COLO829 (cell line): Measurements from ENCODE around the gene FCN2.

Source experiments
- DNase-seq: peaks from one replicate; pipeline ENCODE4 v3.0.0; 2012; ENCODE audit warnings: low spot score

FCN2 gene

GRCh38 chr9:134869554-134870300 lies 10.9 kb upstream of the FCN2 start:
- no peak for DNase-seq

- DNase-seq: no peak
Measured at GRCh38 chr9:134870301-134870694, 10.3 kb upstream of the FCN2 start.

- DNase-seq: no peak
Measured at GRCh38 chr9:134870746-134871662, 9.6 kb upstream of the FCN2 start.

- no peak for DNase-seq
Measured at GRCh38 chr9:134871697-134872340, 8.8 kb upstream of the FCN2 start.

- no peak for DNase-seq
Measured at GRCh38 chr9:134872482-134873231, 8.0 kb upstream of the FCN2 start.

GRCh38 chr9:134875371-134875770 lies 5.2 kb upstream of the FCN2 start:
- DNase-seq: no peak

- no peak for DNase-seq
Measured at GRCh38 chr9:134877541-134877940, 3.1 kb upstream of the FCN2 start.

GRCh38 chr9:134879664-134880483 lies 736 bp upstream of the FCN2 start:
- no peak for DNase-seq

- DNase-seq: no peak
Measured at GRCh38 chr9:134881313-134881670, 682 bp downstream of the FCN2 start.

GRCh38 chr9:134882204-134882785 lies 1.7 kb downstream of the FCN2 start:
- DNase-seq: no peak

GRCh38 chr9:134883040-134883782 lies 2.6 kb downstream of the FCN2 start:
- no peak for DNase-seq

- no peak for DNase-seq
Measured at GRCh38 chr9:134884492-134884891, 3.9 kb downstream of the FCN2 start.

- no peak for DNase-seq
Measured at GRCh38 chr9:134885001-134885678, 4.5 kb downstream of the FCN2 start.

- DNase-seq: no peak
Measured at GRCh38 chr9:134885679-134886412, 5.2 kb downstream of the FCN2 start.

- DNase-seq: no peak
Measured at GRCh38 chr9:134886413-134886913, 5.9 kb downstream of the FCN2 start.

- no peak for DNase-seq
Measured at GRCh38 chr9:134887219-134887618, 6.6 kb downstream of the FCN2 start.

GRCh38 chr9:134887686-134888602 lies 7.3 kb downstream of the FCN2 start:
- no peak for DNase-seq
